OCI-LY1 (cell line): ENCODE measurements around the gene FAM89B.

ENCODE experiments used
- CTCF ChIP-seq: fragments of 200-600 bp; sonication (generic), shearing (Covaris generic); IDR thresholded peaks from 2 replicates; pipeline ENCODE4 v1.5.1; 2017; ENCODE audit warnings: mild to moderate bottlenecking, antibody characterized with exemption, low read length, moderate library complexity, mixed read lengths
- EZH2 ChIP-seq: fragments of 200-600 bp; sonication (generic), shearing (Covaris generic); IDR thresholded peaks from 2 replicates; pipeline ENCODE4 v1.8.0; 2017; ENCODE audit warnings: borderline replicate concordance, mixed run types, mild to moderate bottlenecking, antibody characterized with exemption, low read length, moderate library complexity, mixed read lengths

- TF ChIP-seq CTCF (no peak), EZH2 (no peak)
Measured at GRCh38 chr11:65529475-65530156, 42.7 kb upstream of the FAM89B start.
